DND-41 (cell line): Measurements from ENCODE around the gene CCDC117.
A peak's percentile ranks its signal among the peaks of the same experiment; 100 is the strongest.

ENCODE experiments used
- ATAC-seq: fragments of 200-7000 bp; cut with Tn5 transposase; 3 replicates; pipeline ENCODE4 v1.9.1; 2021; ENCODE audit warnings: low read depth; ENCODE audit not compliant: insufficient read depth
- DNase-seq: peaks from one replicate; pipeline ENCODE4 v3.0.0-alpha.2; 2020
- H2AFZ ChIP-seq: 2 replicates; pipeline ENCODE4 v1.6.0; 2012; ENCODE audit warnings: low read depth, low read length
- H3K27ac ChIP-seq: 2 replicates; pipeline ENCODE4 v1.5.1; 2012; ENCODE audit warnings: low read length, inconsistent platforms
- H3K27me3 ChIP-seq: fragments of 200-600 bp; sonication (generic); 2 replicates; pipeline ENCODE4 v1.6.0; 2012; ENCODE audit warnings: low read length, mild to moderate bottlenecking, inconsistent platforms; ENCODE audit not compliant: insufficient read depth, poor library complexity
- H3K36me3 ChIP-seq: 2 replicates; pipeline ENCODE4 v1.5.1; 2012; ENCODE audit warnings: low read length, inconsistent platforms; ENCODE audit not compliant: insufficient read depth
- H3K4me1 ChIP-seq: 2 replicates; pipeline ENCODE4 v1.5.1; 2012; ENCODE audit warnings: mild to moderate bottlenecking, low read length; ENCODE audit not compliant: insufficient read depth
- H3K4me2 ChIP-seq: 2 replicates; pipeline ENCODE4 v1.6.0; 2012; ENCODE audit warnings: mild to moderate bottlenecking, moderate library complexity, low read length, inconsistent platforms; ENCODE audit not compliant: insufficient read depth
- H3K4me3 ChIP-seq, 2 experiments: fragments of 200-600 bp in 1 of 2; shearing (Covaris generic) in 1 of 2; 2 replicates each; pipeline ENCODE4 v1.5.1; 2012 to 2016; ENCODE audit warnings: inconsistent platforms in 2 of 2, low read length in 2 of 2, mild to moderate bottlenecking in 2 of 2, low read depth in 1 of 2, moderate library complexity in 1 of 2
- H3K79me2 ChIP-seq: 2 replicates; pipeline ENCODE4 v1.6.0; 2012; ENCODE audit warnings: low read length, inconsistent platforms; ENCODE audit not compliant: insufficient read depth
- H3K9ac ChIP-seq: 2 replicates; pipeline ENCODE4 v1.6.0; 2012; ENCODE audit warnings: low read depth, mild to moderate bottlenecking, inconsistent platforms, low read length, moderate library complexity
- H3K9me3 ChIP-seq: 2 replicates; pipeline ENCODE4 v1.5.1; 2012; ENCODE audit warnings: low read length, moderate library complexity, mild to moderate bottlenecking, inconsistent platforms; ENCODE audit not compliant: insufficient read depth, severe bottlenecking
- H4K20me1 ChIP-seq: 2 replicates; pipeline ENCODE4 v1.6.0; 2012; ENCODE audit warnings: low read length; ENCODE audit not compliant: insufficient read depth
- CTCF ChIP-seq: IDR thresholded peaks from 2 replicates; pipeline ENCODE4 v1.5.1; 2012; ENCODE audit warnings: borderline replicate concordance, low read length, moderate library complexity, mild to moderate bottlenecking; ENCODE audit not compliant: poor library complexity, severe bottlenecking; ENCODE audit errors: extremely low read depth
- EZH2 ChIP-seq: IDR thresholded peaks from 3 replicates; pipeline ENCODE4 v1.6.1; 2012; ENCODE audit warnings: borderline replicate concordance, low read depth, mild to moderate bottlenecking, moderate library complexity, low read length, inconsistent platforms; ENCODE audit not compliant: severe bottlenecking

The CCDC117 gene

GRCh38 chr22:28799606-28800307 lies 27.3 kb downstream of the CCDC117 start:
- TF ChIP-seq CTCF = no peak
- no peak for TF ChIP-seq EZH2
- Histone ChIP-seq H3K9ac (peak overlapping the region; percentile 98), H3K27me3 (no peaks in the 10 kb centered on the region), H3K36me3 (peaks cover 54% of the 10 kb centered on the region), H4K20me1 (peaks cover 41% of the 10 kb centered on the region), H3K27ac (peak overlapping the region; percentile 99), H3K4me2 (peak overlapping the region; percentile 64), H3K4me3 (peak overlapping the region; percentile 65 to 71), H3K79me2 (peaks cover 96% of the 10 kb centered on the region), H2AFZ (no peak overlapping the region), H3K4me1 (peaks cover 68% of the 10 kb centered on the region), H3K9me3 (no peaks in the 10 kb centered on the region)
- DNase-seq (peak; percentile 45), ATAC-seq (no peak; the same call in 2 of the 3 replicates)

GRCh38 chr22:28800308-28801041 lies 28.0 kb downstream of the CCDC117 start, which contains the start of gene XBP1:
TSS of gene XBP1 (minus strand) at chr22:28800569.
- H2AFZ ChIP-seq = 0 out of 2 replicates have a peak within 1 kb of the TSS, but pooled peaks have one; percentile 1
- peak; percentile 91 for DNase-seq
- peak; percentile 79 for ATAC-seq

GRCh38 chr22:28801845-28802594 lies 29.5 kb downstream of the CCDC117 start:
- H3K27me3 ChIP-seq = no peaks in the 10 kb centered on the region
- H3K4me2 ChIP-seq = peak overlapping the region; percentile 64
- DNase-seq (peak; percentile 90), ATAC-seq (peak; percentile 64)
- H3K9me3 ChIP-seq = no peaks in the 10 kb centered on the region
- TF ChIP-seq CTCF = no peak
- no peak for TF ChIP-seq EZH2
- H3K4me3 ChIP-seq = peak overlapping the region; percentile 65 to 71
- peaks cover 19% of the 10 kb centered on the region for H4K20me1 ChIP-seq
- H3K4me1 ChIP-seq = peaks cover 63% of the 10 kb centered on the region
- peaks cover 31% of the 10 kb centered on the region for H3K36me3 ChIP-seq
- peaks cover 87% of the 10 kb centered on the region for H3K79me2 ChIP-seq
- no peak overlapping the region for H2AFZ ChIP-seq
- peak overlapping the region; percentile 98 for H3K9ac ChIP-seq
- H3K27ac ChIP-seq = peak overlapping the region; percentile 99

More at GRCh38 chr22:28800308-28801041, 28.0 kb downstream of the CCDC117 start, which contains the start of gene XBP1:
- Histone ChIP-seq H3K36me3 (peaks cover 47% of the 10 kb centered on the region), H4K20me1 (peaks cover 34% of the 10 kb centered on the region), H3K9ac (peak within 1 kb of the TSS; percentile 98), H3K79me2 (peaks cover 91% of the 10 kb centered on the region), H3K27me3 (no peaks in the 10 kb centered on the region), H3K4me2 (peak within 1 kb of the TSS; percentile 64), H3K27ac (peak within 1 kb of the TSS; percentile 99), H3K9me3 (no peaks in the 10 kb centered on the region), H3K4me1 (peaks cover 65% of the 10 kb centered on the region), H3K4me3 (peak within 1 kb of the TSS; percentile 65 to 71)
- TF ChIP-seq EZH2 (no peak), CTCF (no peak)
